ENCODE results near the gene C3orf18. TPM values are rescaled to one million over a fixed set of nuclear protein-coding genes. Genes with fewer than 3 reads are reported as not detected.

Gene C3orf18
- total and polyA plus RNA-seq, 11 donors = 25.4 to 56.8 (median 35.8) TPM

DNA sequence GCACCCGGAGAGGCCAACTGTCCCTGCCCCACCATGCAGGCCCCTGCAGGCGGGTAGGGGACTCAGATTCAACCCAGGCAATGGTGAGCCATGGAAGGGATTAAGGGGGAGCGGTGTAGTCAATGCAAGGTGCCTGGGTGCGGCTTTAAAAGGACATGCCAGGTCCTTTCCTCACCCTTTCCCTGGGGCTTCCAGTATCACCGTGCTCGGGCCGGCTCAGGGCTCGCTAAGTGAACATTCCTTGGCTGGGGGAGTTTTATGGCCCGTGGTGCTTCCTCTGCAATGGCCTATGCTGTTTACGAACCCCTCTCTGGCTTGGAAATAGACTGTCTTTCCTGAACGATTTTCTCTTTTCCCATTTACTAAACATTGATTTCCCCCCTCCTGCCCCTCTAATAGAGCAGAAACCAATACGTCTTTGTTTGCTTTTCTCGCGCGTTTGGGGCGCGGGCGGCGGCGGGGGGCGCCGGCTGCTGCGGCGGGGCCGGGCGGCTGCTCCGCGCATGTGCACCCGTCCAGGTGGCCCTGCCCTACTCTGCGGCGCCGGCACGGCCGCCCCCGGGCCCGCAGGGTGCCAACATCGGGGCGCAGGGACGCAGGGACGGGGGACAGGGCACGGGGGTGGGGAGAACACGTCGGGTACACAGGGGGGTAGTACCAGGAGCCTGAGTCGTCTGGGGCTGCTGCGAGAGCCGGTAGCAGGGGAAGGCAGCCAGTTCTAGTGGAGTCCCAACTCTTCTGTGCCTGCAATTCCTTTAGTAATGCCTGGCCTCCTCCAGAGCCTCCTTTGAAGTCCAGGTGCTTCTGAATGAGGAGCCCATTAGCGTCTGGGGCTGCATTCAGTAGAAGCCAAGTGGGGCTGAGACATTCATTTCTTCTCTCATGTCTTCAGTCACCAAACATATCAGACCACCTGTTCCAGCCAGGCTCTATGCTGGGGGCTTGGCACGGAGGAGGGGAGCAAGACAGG, 37.3 kb downstream of the C3orf18 start:
- Histone ChIP-seq H3K36me3 (no peaks in the 10 kb centered on the region), H3K4me3 (peak overlapping the region in 1 of 12 donors; percentile 20), H3K9me3 (no peaks in the 10 kb centered on the region), H3K27me3 (peaks cover 0 to 15% (median 0%) of the 10 kb centered on the region in 9 donors), H3K27ac (no peak overlapping the region), H3K4me1 (peaks cover 0 to 5% (median 0%) of the 10 kb centered on the region in 12 donors)
- ATAC-seq (no peak), DNase-seq (no peak)
- 21 to 25% (median 23%) methylated on average over 46 to 48 of the region's 48 CpGs for WGBS, 4 donors
- TF ChIP-seq, protein P1, sequence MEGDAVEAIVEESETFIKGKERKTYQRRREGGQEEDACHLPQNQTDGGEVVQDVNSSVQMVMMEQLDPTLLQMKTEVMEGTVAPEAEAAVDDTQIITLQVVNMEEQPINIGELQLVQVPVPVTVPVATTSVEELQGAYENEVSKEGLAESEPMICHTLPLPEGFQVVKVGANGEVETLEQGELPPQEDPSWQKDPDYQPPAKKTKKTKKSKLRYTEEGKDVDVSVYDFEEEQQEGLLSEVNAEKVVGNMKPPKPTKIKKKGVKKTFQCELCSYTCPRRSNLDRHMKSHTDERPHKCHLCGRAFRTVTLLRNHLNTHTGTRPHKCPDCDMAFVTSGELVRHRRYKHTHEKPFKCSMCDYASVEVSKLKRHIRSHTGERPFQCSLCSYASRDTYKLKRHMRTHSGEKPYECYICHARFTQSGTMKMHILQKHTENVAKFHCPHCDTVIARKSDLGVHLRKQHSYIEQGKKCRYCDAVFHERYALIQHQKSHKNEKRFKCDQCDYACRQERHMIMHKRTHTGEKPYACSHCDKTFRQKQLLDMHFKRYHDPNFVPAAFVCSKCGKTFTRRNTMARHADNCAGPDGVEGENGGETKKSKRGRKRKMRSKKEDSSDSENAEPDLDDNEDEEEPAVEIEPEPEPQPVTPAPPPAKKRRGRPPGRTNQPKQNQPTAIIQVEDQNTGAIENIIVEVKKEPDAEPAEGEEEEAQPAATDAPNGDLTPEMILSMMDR (IDR thresholded peaks at IDR 0.05) = no peak
- no peak for TF ChIP-seq POLR2A (IDR thresholded peaks at IDR 0.05)
- intact Hi-C loops (cut with DNase I) = no loop called here

DNA sequence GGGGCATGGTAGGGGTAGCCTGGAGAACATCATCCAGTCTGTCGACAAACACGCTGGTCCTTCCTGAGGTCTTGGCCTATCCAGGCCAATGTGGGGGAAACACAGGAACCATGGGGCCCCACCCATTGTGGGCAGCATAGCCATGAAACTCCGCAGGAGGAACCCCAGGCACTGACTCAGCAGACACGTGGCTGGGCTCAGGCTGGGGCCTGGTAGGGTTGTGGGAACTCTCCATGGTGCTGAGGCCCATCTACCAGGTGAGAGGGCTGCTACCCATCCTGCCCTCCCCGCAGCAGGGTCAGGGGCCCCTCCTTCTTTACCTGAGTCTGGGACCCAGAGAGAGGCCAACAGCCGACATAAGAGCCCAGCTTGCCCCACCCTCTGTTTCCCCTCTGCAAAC, 41.6 kb downstream of the C3orf18 start:
- peak; percentile 33 to 79 (median 70) for ATAC-seq
- TF ChIP-seq, protein P1 (IDR thresholded peaks at IDR 0.05) = no peak
- TF ChIP-seq POLR2A (IDR thresholded peaks at IDR 0.05) = no peak
- H3K27ac ChIP-seq = no peak overlapping the region
- peaks cover 0 to 15% (median 0%) of the 10 kb centered on the region in 9 donors for H3K27me3 ChIP-seq
- no peak overlapping the region for H3K4me3 ChIP-seq
- H3K4me1 ChIP-seq = no peaks in the 10 kb centered on the region
- 27 to 41% (median 38%) methylated on average over 5 to 6 of the region's 6 CpGs for WGBS, 4 donors
- peak in 3 of 5 donors; percentile 35 to 59 (median 45) for DNase-seq
- H3K36me3 ChIP-seq = no peaks in the 10 kb centered on the region
- H3K9me3 ChIP-seq = no peaks in the 10 kb centered on the region
- intact Hi-C loops (cut with DNase I) = no loop called here

DNA sequence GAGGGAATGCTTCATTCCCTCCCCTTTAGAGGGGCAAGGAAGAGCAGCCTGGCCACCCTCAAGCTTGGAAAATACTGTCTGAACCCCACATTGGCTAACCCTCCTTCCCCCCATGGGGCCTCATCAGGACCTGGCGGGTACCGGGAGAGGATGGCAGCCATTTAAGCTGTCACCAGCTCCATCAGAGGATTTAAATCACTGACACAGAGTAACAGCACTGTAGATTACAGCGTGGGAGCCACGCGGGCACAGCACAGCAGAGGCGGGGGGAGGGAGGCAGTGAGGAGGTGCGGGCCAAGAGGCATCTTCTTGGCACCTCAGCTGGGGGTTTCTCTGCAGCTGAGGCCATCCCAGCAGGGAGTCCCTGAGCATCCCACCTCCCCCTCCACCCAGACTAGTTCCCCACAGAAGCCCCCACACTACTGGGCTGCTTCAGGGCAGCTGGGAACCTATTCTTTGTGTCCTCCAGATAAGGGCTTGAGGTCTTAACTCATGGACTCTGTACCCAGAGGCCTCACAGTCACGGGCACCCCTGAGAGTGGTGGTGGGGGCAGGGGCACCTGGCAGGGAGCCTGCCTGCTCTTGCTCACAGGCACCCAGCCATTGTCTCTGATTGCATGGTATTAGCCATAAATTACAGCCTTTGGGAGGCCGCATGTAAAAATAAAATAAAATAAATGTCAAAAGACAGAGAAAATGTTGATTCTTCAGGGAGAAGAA, 42.2 kb downstream of the C3orf18 start:
- 54 to 64% (median 62%) methylated on average over 8 to 9 of the region's 9 CpGs for WGBS, 4 donors
- intact Hi-C loops (cut with DNase I) = no loop called here

More for the DNA sequence above, 42.2 kb downstream of the C3orf18 start:
- no peaks in the 10 kb centered on the region for H3K9me3 ChIP-seq
- H3K4me1 ChIP-seq = no peaks in the 10 kb centered on the region
- DNase-seq (no peak), ATAC-seq (no peak)
- TF ChIP-seq, protein P1 (IDR thresholded peaks at IDR 0.05) = no peak
- no peak for TF ChIP-seq POLR2A (IDR thresholded peaks at IDR 0.05)
- H3K4me3 ChIP-seq = no peak overlapping the region
- no peaks in the 10 kb centered on the region for H3K36me3 ChIP-seq
- H3K27me3 ChIP-seq = peaks cover 0 to 11% (median 0%) of the 10 kb centered on the region in 9 donors
- H3K27ac ChIP-seq = no peak overlapping the region

Data from heart left ventricle (tissue), 16 donors.